GM19328 (cell line): ENCODE data around the gene EXOC3.
"Not testable (repeated sequence)": the region's sequence is repeated elsewhere in the genome, so short reads cannot be mapped to it uniquely, and the experiment has no call there.

ENCODE experiments used
- ATAC-seq: cut with Tn5 transposase; IDR thresholded peaks from one replicate; pipeline ENCODE4 v1.9.1; 2021; ENCODE audit warnings: mild to moderate bottlenecking, moderate library complexity; ENCODE audit not compliant: unreplicated experiment

Gene EXOC3

GRCh38 chr5:497871-498509, 55.0 kb downstream of the EXOC3 start:
- no peak for ATAC-seq

- ATAC-seq = no peak
Observed at GRCh38 chr5:499233-500209, 56.5 kb downstream of the EXOC3 start.

GRCh38 chr5:500491-500890, 57.5 kb downstream of the EXOC3 start:
- no peak for ATAC-seq

- ATAC-seq = no peak
Observed at GRCh38 chr5:501105-501830, 58.3 kb downstream of the EXOC3 start.

- no peak for ATAC-seq
Observed at GRCh38 chr5:501831-502184, 58.8 kb downstream of the EXOC3 start.

- ATAC-seq = no peak
Observed at GRCh38 chr5:502325-503079, 59.5 kb downstream of the EXOC3 start.

- ATAC-seq = no peak
Observed at GRCh38 chr5:504326-505154, 61.6 kb downstream of the EXOC3 start.

GRCh38 chr5:505951-506525, 63.1 kb downstream of the EXOC3 start:
- no peak for ATAC-seq

GRCh38 chr5:507986-508575, 65.1 kb downstream of the EXOC3 start:
- ATAC-seq = not testable (repeated sequence)

GRCh38 chr5:509611-510185, 66.7 kb downstream of the EXOC3 start:
- ATAC-seq = no peak

- no peak for ATAC-seq
Observed at GRCh38 chr5:510521-510920, 67.5 kb downstream of the EXOC3 start.

- no peak for ATAC-seq
Observed at GRCh38 chr5:511476-511875, 68.5 kb downstream of the EXOC3 start.

- ATAC-seq = no peak
Observed at GRCh38 chr5:513216-514100, 70.5 kb downstream of the EXOC3 start.

GRCh38 chr5:514101-514485, 71.1 kb downstream of the EXOC3 start:
- no peak for ATAC-seq

GRCh38 chr5:514673-515072, 71.7 kb downstream of the EXOC3 start:
- ATAC-seq = no peak

GRCh38 chr5:515273-515836, 72.4 kb downstream of the EXOC3 start:
- ATAC-seq = no peak

GRCh38 chr5:516338-516925, 73.5 kb downstream of the EXOC3 start:
- ATAC-seq = no peak
